Fibroblast of lung (primary cell): Measurements from ENCODE around the gene ARMC9.

Experiments
- CTCF ChIP-seq, 2 donors: IDR thresholded peaks in 1 of 2; conservative IDR thresholded peaks in 1 of 2; 1 replicate in 1 of 2; 2 replicates in 1 of 2; pipeline ENCODE4 v1.5.1; 2011 to 2012; ENCODE audit warnings: low read length in 2 of 2, control low read depth in 1 of 2, inconsistent platforms in 1 of 2, low read depth in 1 of 2, mild to moderate bottlenecking in 1 of 2
- EZH2 ChIP-seq: IDR thresholded peaks from 2 replicates; pipeline ENCODE4 v1.5.1; 2012; ENCODE audit warnings: low read length, control low read depth, mild to moderate bottlenecking; ENCODE audit errors: missing control alignments

GRCh38 chr2:231235217-231235616 lies 36.8 kb downstream of the ARMC9 start:
- TF ChIP-seq CTCF (conservative IDR thresholded peaks at IDR 0.05 in 1 of 2, IDR thresholded peaks at IDR 0.05 in 1 of 2; ENCODE audit: low read depth in 1 of 2, low read length in 2 of 2), result no peak
- TF ChIP-seq EZH2, result no peak
